Fibroblast of pulmonary artery (primary cell): ENCODE results near the gene PSMA7.

Experiments
- DNase-seq: peaks from one replicate; pipeline ENCODE4 v3.0.0-alpha.2; 2010; ENCODE audit warnings: low read depth
- H3K4me3 ChIP-seq: replicated peaks from 2 replicates; pipeline ENCODE4 v1.5.1; 2011; ENCODE audit warnings: low read depth, mild to moderate bottlenecking, control low read depth, low read length, moderate library complexity
- TF ChIP-seq, protein P1 (sequence below): IDR thresholded peaks from 2 replicates; pipeline ENCODE4 v1.5.1; 2011; ENCODE audit warnings: mild to moderate bottlenecking, control low read depth, low read length, inconsistent platforms; ENCODE audit errors: missing control alignments

The PSMA7 gene

DNA sequence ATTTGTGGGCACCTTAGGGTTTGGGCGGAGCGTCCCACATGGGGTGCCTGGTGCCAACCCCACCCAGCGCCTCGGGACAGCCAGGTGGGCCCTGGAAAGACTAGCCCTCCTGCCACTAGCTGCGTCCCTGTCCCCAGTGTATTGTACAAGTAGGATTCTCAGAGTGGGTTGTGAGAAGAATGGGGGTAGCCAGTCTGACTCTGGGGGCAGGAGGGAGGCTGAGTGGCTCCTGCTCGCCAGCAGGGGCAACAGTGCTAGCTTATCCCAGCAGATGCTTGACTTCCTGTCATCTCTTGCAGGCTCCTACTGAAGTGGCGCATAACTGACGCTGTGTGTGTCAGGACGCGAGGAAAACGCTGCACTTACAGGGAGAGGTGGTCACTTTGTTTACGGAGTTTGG is 9.3 kb downstream of the PSMA7 start:
- H3K4me3 ChIP-seq, result no peak overlapping the region
- TF ChIP-seq, protein P1, sequence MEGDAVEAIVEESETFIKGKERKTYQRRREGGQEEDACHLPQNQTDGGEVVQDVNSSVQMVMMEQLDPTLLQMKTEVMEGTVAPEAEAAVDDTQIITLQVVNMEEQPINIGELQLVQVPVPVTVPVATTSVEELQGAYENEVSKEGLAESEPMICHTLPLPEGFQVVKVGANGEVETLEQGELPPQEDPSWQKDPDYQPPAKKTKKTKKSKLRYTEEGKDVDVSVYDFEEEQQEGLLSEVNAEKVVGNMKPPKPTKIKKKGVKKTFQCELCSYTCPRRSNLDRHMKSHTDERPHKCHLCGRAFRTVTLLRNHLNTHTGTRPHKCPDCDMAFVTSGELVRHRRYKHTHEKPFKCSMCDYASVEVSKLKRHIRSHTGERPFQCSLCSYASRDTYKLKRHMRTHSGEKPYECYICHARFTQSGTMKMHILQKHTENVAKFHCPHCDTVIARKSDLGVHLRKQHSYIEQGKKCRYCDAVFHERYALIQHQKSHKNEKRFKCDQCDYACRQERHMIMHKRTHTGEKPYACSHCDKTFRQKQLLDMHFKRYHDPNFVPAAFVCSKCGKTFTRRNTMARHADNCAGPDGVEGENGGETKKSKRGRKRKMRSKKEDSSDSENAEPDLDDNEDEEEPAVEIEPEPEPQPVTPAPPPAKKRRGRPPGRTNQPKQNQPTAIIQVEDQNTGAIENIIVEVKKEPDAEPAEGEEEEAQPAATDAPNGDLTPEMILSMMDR, result no peak
- DNase-seq, result no peak

DNA sequence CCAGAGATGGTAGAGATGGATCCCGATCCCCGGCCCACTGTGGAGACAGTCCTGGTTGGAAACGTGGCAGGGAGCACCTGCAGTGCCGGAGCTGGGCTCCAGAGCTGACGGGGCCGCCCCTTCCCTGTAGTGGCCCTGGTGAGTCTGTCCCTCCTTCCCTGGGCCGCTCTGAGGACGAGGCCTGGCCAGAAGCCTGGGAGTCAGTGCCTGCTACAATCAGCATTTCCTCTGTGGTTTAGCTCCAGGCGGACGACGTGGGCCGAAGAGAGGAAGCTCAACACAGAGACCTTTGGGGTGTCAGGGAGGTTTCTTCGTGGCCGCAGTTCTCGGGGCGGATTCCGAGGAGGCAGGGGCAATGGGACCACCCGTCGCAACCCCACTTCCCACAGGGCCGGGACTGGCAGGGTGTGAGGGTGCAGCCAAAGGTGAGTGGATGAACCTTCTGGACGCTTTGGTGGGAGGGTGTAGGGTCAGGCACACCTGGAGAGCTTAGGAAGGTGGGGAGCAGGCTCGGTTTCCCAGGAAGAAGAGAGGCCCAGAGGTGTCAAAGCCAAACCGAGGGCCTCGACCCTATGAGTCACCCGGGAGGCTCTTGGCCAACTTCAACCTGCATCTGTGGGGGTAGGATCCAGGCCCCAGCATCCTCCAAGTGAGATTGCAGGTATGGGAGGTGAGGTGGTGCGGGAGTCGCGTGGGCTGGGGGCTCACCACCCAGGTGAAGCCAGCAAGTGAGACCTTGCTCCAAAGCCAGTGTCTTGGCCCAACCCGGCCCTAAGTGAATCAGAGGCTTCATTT is 9.9 kb downstream of the PSMA7 start:
- H3K4me3 ChIP-seq, result no peak overlapping the region
- TF ChIP-seq, protein P1, result no peak
- no peak for DNase-seq

DNA sequence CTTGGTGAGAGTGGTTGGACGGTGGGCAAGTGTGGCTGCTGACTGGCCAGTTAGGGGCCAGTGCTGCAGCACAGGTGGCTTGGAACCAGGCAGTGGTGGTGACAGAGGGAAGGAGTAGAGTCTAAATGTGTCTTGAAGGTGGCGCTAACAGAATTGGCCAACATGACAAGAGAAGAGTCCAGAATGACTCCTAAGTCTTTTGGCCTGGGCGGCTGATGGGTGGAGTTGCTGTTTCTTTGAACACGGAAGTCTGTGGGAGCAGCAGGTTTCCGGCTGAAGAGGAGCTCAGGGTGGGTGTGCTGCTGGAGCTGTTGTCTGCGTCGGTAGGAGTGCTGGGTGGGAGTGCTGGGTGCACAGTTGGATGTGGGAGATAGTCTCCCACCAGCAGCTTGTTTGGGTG is 10.8 kb downstream of the PSMA7 start:
- H3K4me3 ChIP-seq, result no peak overlapping the region
- TF ChIP-seq, protein P1, result no peak
- DNase-seq, result no peak

DNA sequence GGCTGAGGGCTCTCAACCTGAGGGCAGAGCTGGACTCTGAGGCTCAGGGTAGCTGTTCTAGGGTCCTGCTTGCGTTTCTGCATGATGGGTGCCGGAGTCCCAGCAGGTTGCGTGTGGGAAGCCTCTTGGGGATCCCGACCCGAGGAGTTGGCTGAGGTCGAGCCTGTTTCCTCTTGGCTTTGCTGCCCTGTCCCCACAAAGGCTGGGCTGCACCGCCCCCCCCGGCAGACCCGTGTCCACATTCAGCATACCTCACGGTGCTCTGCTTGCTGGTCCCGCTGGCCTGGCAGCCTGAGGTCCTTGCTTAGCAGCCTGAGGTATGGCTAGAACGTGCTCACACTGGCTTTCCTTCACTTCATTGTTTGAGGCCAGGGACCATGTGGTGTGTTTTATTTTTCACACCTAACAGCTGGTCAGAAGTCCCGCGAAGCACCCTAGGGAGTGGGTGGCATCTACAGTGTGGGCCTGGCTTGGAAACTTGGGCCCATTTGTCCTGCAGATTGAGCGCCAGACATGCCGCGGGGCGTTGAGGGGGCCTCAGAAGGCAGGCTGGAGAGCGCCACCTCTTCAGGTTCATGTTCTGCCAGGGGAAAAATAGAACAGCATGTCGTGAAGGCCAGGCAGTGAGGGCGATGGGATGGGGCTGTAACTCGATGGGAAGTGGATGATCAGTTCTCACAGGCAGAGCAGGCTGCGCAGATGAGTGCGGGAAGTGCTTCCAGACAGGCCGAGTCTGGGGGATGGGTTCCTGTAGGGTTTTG is 11.5 kb downstream of the PSMA7 start:
- TF ChIP-seq, protein P1, result no peak
- no peak for DNase-seq
- no peak overlapping the region for H3K4me3 ChIP-seq

DNA sequence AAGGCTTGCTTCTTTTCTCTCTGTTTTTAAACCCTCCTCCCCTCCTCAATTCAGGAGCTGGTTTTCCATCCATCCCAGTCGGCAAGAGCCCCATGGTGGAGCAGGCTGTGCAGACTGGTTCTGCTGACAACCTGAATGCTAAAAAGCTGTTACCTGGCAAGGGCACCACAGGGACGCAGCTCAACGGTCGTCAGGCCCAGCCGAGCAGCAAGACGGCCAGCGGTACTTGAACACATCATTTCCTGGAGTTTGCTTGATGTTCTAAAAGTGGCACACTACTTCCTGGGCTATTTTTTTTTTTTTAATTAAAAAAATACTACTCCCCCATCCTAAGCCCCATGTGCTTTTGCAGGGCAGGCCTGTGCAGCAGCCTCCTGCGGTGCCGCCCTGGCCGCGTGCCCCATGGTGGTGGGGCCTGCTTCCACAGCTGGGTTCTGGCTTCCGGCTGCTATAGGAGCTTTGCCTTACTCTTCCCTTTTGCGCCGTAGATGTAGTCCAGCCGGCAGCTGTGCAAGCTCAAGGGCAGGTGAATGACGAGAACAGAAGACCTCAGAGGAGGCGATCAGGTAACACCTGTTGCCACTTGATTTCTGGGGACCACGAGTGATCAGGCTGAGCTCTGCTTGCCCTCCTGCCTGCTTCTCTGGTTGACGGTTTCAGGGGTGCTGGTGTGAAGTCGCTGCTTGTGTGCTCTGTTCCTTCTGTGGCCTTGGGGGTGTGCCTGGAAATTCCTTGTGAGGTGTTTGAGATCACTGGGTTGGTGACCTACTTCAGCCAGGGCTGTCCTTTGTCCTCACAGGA is 13.3 kb downstream of the PSMA7 start:
- no peak for DNase-seq
- TF ChIP-seq, protein P1, result no peak

DNA sequence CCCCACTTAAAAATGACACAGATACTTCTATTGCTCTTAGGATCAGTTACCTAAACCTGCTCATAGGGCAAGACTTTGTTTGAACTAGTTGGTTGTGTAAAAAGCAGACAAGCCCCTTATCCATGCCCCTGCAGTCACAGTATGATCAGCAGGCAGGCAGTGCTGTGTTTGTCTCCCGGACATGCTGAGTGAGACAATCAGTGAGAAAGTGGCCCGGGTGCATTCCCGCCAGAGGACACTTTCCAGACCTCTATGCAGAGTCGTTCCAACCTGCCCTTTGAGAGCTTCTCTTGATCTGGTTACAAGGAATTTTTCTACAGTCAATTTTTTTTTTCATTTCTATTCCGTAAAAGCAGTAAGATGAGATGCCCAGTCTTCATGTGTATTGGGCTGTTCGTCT is 14.7 kb downstream of the PSMA7 start:
- TF ChIP-seq, protein P1, result no peak

More for the DNA sequence above, 13.3 kb downstream of the PSMA7 start:
- no peak overlapping the region for H3K4me3 ChIP-seq

More for the DNA sequence above, 14.7 kb downstream of the PSMA7 start:
- no peak for DNase-seq
- no peak overlapping the region for H3K4me3 ChIP-seq
